Right atrium auricular region (tissue), 2 donors: ENCODE data around the gene RNU6-9. TPM values are rescaled to one million over a fixed set of nuclear protein-coding genes. Genes with fewer than 3 reads are reported as not detected.

Experiments used
- DNase-seq: peaks from one replicate; pipeline ENCODE4 v3.0.0-alpha.2; 2019; ENCODE audit warnings: low spot score
- H3K27ac ChIP-seq, 2 donors: fragments of 200-600 bp; sonication (generic); 1 replicate in 1 of 2; 2 replicates in 1 of 2; pipeline ENCODE4 v1.5.1; 2016 to 2019
- H3K27me3 ChIP-seq, 2 donors: fragments of 200-600 bp; sonication (generic); one replicate each; pipeline versions ENCODE4 v1.5.1 to v1.6.0; 2017 to 2019
- H3K36me3 ChIP-seq: fragments of 200-600 bp; sonication (generic); one replicate; pipeline ENCODE4 v1.5.1; 2016
- H3K4me1 ChIP-seq, 2 donors: fragments of 200-600 bp; sonication (generic); one replicate each; pipeline versions ENCODE4 v1.5.1 to v1.6.0; 2017 to 2019
- H3K4me3 ChIP-seq, 2 donors: fragments of 200-600 bp; sonication (generic); 1 replicate in 1 of 2; 2 replicates in 1 of 2; pipeline ENCODE4 v1.5.1; 2017 to 2019; ENCODE audit warnings: mild to moderate bottlenecking in 1 of 2, moderate library complexity in 1 of 2
- H3K9me3 ChIP-seq, 2 donors: fragments of 200-600 bp; sonication (generic); one replicate each; pipeline ENCODE4 v1.5.1; 2019
- CTCF ChIP-seq, 2 donors: fragments of 200-600 bp; sonication (generic); IDR thresholded peaks; one replicate each; pipeline ENCODE4 v1.5.1; 2019; ENCODE audit warnings: antibody characterized with exemption in 2 of 2
- total RNA-seq, 2 donors: library from RNA; depleted of rRNA; stranded (reverse); fragments of >200 nt; gene quantifications; one replicate each; pipeline ENCODE4 v1.1.0, GENCODE V29; 2016

The RNU6-9 gene
- total RNA-seq, 2 donors from 2014 or later, result not detected

- no peak for TF ChIP-seq CTCF (IDR thresholded peaks at IDR 0.05)
- DNase-seq, result no peak
- no peaks in the 10 kb centered on the region for H3K27me3 ChIP-seq
- no peaks in the 10 kb centered on the region for H3K9me3 ChIP-seq
- H3K4me3 ChIP-seq, result no peak overlapping the region
- H3K36me3 ChIP-seq, result peaks cover 20% of the 10 kb centered on the region
- no peak overlapping the region for H3K27ac ChIP-seq
- H3K4me1 ChIP-seq, result peaks cover 0 to 24% of the 10 kb centered on the region in 2 donors
Observed at GRCh38 chr19:867301-867793, 25.9 kb upstream of the RNU6-9 start.

- Histone ChIP-seq H3K4me3 (no peak overlapping the region), H3K4me1 (peaks cover 0 to 21% of the 10 kb centered on the region in 2 donors), H3K27me3 (no peaks in the 10 kb centered on the region), H3K36me3 (peaks cover 20% of the 10 kb centered on the region), H3K9me3 (no peaks in the 10 kb centered on the region), H3K27ac (no peak overlapping the region)
- TF ChIP-seq CTCF (IDR thresholded peaks at IDR 0.05), result no peak
- no peak for DNase-seq
Observed at GRCh38 chr19:867855-868457, 25.3 kb upstream of the RNU6-9 start.

- H3K36me3 ChIP-seq, result peaks cover 24% of the 10 kb centered on the region
- no peak for TF ChIP-seq CTCF (IDR thresholded peaks at IDR 0.05)
- H3K9me3 ChIP-seq, result no peaks in the 10 kb centered on the region
- DNase-seq, result no peak
- no peaks in the 10 kb centered on the region for H3K27me3 ChIP-seq
- H3K27ac ChIP-seq, result peak overlapping the region; percentile 68 to 78
- H3K4me1 ChIP-seq, result peaks cover 0 to 14% of the 10 kb centered on the region in 2 donors
- no peak overlapping the region for H3K4me3 ChIP-seq
Observed at GRCh38 chr19:868458-869244, 24.6 kb upstream of the RNU6-9 start.

GRCh38 chr19:869245-870177, 23.8 kb upstream of the RNU6-9 start:
- peaks cover 29% of the 10 kb centered on the region for H3K36me3 ChIP-seq
- DNase-seq, result peak; percentile 87

More at GRCh38 chr19:869245-870177, 23.8 kb upstream of the RNU6-9 start:
- Histone ChIP-seq H3K27me3 (no peaks in the 10 kb centered on the region), H3K9me3 (no peaks in the 10 kb centered on the region), H3K4me3 (no peak overlapping the region), H3K27ac (peak overlapping the region; percentile 68 to 78), H3K4me1 (peaks cover 0 to 13% of the 10 kb centered on the region in 2 donors)
- TF ChIP-seq CTCF (IDR thresholded peaks at IDR 0.05), result no peak
